Hepatocyte (in vitro differentiated cells): ENCODE data around the gene LECT2. TPM values are rescaled to one million over a fixed set of nuclear protein-coding genes. Genes with fewer than 3 reads are reported as not detected.

Experiments used
- DNase-seq: peaks from one replicate; pipeline ENCODE4 v3.0.0-alpha.2; 2016; ENCODE audit warnings: low spot score
- H2AFZ ChIP-seq: fragments of 200-600 bp; sonication (generic); 2 replicates; pipeline ENCODE4 v1.6.0; 2016; ENCODE audit warnings: antibody characterized with exemption, mild to moderate bottlenecking
- H3K27ac ChIP-seq: fragments of 200-600 bp; sonication (generic); 2 replicates; pipeline ENCODE4 v1.5.1; 2016; ENCODE audit warnings: mild to moderate bottlenecking
- H3K27me3 ChIP-seq: fragments of 200-600 bp; sonication (generic); 2 replicates; pipeline ENCODE4 v1.6.1; 2016
- H3K36me3 ChIP-seq: fragments of 200-600 bp; sonication (generic); replicated peaks from 2 replicates; pipeline ENCODE4 v1.5.1; 2016; ENCODE audit warnings: low read depth; ENCODE audit not compliant: insufficient read depth
- H3K4me1 ChIP-seq: fragments of 200-600 bp; sonication (generic); 2 replicates; pipeline ENCODE4 v1.5.1; 2016; ENCODE audit warnings: mild to moderate bottlenecking, moderate library complexity; ENCODE audit not compliant: insufficient read depth
- H3K4me2 ChIP-seq: fragments of 200-600 bp; sonication (generic); 2 replicates; pipeline ENCODE4 v1.6.0; 2016
- H3K4me3 ChIP-seq: fragments of 200-600 bp; sonication (generic); 2 replicates; pipeline ENCODE4 v1.5.1; 2016; ENCODE audit warnings: mild to moderate bottlenecking
- H3K79me2 ChIP-seq: fragments of 200-600 bp; sonication (generic); 2 replicates; pipeline ENCODE4 v1.6.0; 2017; ENCODE audit warnings: mild to moderate bottlenecking
- H3K9me2 ChIP-seq: fragments of 200-600 bp; sonication (generic); replicated peaks from 2 replicates; pipeline ENCODE4 v1.6.0; 2017; ENCODE audit warnings: mild to moderate bottlenecking; ENCODE audit not compliant: insufficient read depth
- H3K9me3 ChIP-seq: fragments of 200-600 bp; sonication (generic); 2 replicates; pipeline ENCODE4 v1.5.1; 2016; ENCODE audit warnings: low read depth, mild to moderate bottlenecking
- H4K20me1 ChIP-seq: fragments of 200-600 bp; sonication (generic); 2 replicates; pipeline ENCODE4 v1.6.0; 2016; ENCODE audit warnings: mild to moderate bottlenecking; ENCODE audit not compliant: insufficient read depth, poor library complexity, severe bottlenecking
- EZH2 ChIP-seq: fragments of 200-600 bp; sonication (generic); IDR thresholded peaks from 2 replicates; pipeline ENCODE4 v1.6.1; 2016; ENCODE audit warnings: antibody characterized with exemption, mild to moderate bottlenecking, borderline replicate concordance
- EZH2phosphoT487 ChIP-seq: fragments of 200-600 bp; sonication (generic); IDR thresholded peaks from one replicate; pipeline ENCODE4 v1.6.1; 2018; ENCODE audit warnings: antibody characterized with exemption, mild to moderate bottlenecking, low read depth, moderate library complexity; ENCODE audit not compliant: unreplicated experiment, severe bottlenecking
- WGBS: methylation state at CpG from one replicate; pipeline ENCODE4 v1.1.6; 2016; ENCODE audit warnings: low lambda C conversion rate; ENCODE audit errors: missing lambda C conversion rate; 5-methylcytosine and 5-hydroxymethylcytosine counted together
- polyA plus RNA-seq: library from polyadenylated mRNA; unstranded; fragments of >200 nt; fragmentation: Nextera tagmentation; extraction: Ambion mirVana; gene quantifications from 2 replicates; pipeline ENCODE4 v1.2.1, GENCODE V29; 2016
- total RNA-seq: library from RNA; depleted of rRNA; stranded (reverse); fragments of >200 nt; gene quantifications from 2 replicates; pipeline ENCODE4 v1.2.3, GENCODE V29; 2014
- TF ChIP-seq, protein P1 (sequence below): fragments of 200-600 bp; sonication (generic); IDR thresholded peaks from 2 replicates; pipeline ENCODE4 v1.5.1; 2016; ENCODE audit warnings: antibody characterized with exemption, mild to moderate bottlenecking; ENCODE audit not compliant: poor library complexity

The LECT2 gene
- total and polyA plus RNA-seq, 2 experiments from 2014 or later = 12.3 to 29.6 TPM

DNA sequence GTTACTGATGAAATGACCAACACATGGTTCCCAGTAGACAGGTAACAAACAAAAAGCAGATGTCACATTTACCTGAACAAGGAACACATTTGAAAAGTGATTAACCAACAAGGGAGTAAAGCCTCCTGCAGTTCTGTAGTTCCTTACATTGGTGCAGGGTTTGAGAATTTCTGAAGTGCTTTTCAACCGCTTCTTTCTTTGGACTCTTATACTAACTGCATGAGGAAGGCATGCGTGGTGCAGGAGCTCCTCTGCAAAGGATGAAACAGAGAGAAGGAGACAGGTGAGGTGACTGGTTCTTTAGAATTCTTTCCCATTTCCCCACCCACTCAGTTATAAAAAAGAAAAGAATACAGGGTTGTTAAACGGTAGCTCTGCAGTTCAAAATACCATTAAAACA lies 54.5 kb downstream of the LECT2 start:
- H2AFZ ChIP-seq = no peak overlapping the region
- TF ChIP-seq, protein P1, sequence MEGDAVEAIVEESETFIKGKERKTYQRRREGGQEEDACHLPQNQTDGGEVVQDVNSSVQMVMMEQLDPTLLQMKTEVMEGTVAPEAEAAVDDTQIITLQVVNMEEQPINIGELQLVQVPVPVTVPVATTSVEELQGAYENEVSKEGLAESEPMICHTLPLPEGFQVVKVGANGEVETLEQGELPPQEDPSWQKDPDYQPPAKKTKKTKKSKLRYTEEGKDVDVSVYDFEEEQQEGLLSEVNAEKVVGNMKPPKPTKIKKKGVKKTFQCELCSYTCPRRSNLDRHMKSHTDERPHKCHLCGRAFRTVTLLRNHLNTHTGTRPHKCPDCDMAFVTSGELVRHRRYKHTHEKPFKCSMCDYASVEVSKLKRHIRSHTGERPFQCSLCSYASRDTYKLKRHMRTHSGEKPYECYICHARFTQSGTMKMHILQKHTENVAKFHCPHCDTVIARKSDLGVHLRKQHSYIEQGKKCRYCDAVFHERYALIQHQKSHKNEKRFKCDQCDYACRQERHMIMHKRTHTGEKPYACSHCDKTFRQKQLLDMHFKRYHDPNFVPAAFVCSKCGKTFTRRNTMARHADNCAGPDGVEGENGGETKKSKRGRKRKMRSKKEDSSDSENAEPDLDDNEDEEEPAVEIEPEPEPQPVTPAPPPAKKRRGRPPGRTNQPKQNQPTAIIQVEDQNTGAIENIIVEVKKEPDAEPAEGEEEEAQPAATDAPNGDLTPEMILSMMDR = no peak
- no peak for DNase-seq
- 59% methylated on average over 3 of the region's 3 CpGs for WGBS
- no peaks in the 10 kb centered on the region for H3K4me1 ChIP-seq
- no peaks in the 10 kb centered on the region for H4K20me1 ChIP-seq
- H3K79me2 ChIP-seq = no peaks in the 10 kb centered on the region
- peaks cover 36% of the 10 kb centered on the region for H3K27me3 ChIP-seq
- H3K4me3 ChIP-seq = no peak overlapping the region
- H3K4me2 ChIP-seq = no peak overlapping the region
- no peak overlapping the region for H3K27ac ChIP-seq
- H3K36me3 ChIP-seq = no peaks in the 10 kb centered on the region
- no peaks in the 10 kb centered on the region for H3K9me2 ChIP-seq
- H3K9me3 ChIP-seq = no peaks in the 10 kb centered on the region

DNA sequence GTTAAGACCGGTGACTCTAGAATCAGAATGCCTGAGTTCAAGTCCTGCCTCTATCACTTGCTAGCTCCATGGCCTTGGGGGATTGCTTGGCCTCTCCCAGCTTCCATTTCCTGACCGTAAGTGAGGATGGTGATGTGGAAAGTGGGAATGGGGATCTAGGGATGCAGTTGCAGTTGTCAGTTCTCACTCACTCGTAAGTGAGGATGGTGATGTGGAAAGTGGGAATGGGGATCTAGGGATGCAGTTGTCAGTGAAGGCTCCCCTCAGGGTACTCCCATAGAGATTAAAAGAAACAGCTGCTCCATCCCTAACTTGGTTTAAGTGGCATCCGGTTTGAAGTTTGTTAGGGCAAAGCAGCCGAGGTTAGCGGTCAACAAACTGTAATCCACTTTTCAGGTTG lies 56.1 kb downstream of the LECT2 start:
- no peaks in the 10 kb centered on the region for H3K79me2 ChIP-seq
- H3K4me2 ChIP-seq = no peak overlapping the region
- WGBS = 77% methylated on average over 6 of the region's 6 CpGs
- H3K27me3 ChIP-seq = peaks cover 37% of the 10 kb centered on the region
- no peak overlapping the region for H3K27ac ChIP-seq
- no peaks in the 10 kb centered on the region for H4K20me1 ChIP-seq
- no peaks in the 10 kb centered on the region for H3K9me2 ChIP-seq
- no peaks in the 10 kb centered on the region for H3K36me3 ChIP-seq
- H3K4me3 ChIP-seq = no peak overlapping the region
- no peak for DNase-seq
- no peak for TF ChIP-seq EZH2phosphoT487
- TF ChIP-seq, protein P1 = no peak
- no peak for TF ChIP-seq EZH2
- no peak overlapping the region for H2AFZ ChIP-seq
- H3K4me1 ChIP-seq = no peaks in the 10 kb centered on the region
- no peaks in the 10 kb centered on the region for H3K9me3 ChIP-seq

Other genes starting within 250 kb of the LECT2 start
- 1.0 and 7.0 TPM in 2 replicates for gene SLC25A48, start 120.3 kb downstream of the LECT2 start, total RNA-seq
- 0.79 and 2.0 TPM in 2 replicates for gene SLC25A48, start 120.3 kb downstream of the LECT2 start, polyA plus RNA-seq
- not detected in 2 replicates for gene IL9, start 59.1 kb downstream of the LECT2 start, total RNA-seq
- not detected in 2 replicates for gene IL9, start 59.1 kb downstream of the LECT2 start, polyA plus RNA-seq
- gene TGFBI, start 74.0 kb upstream of the LECT2 start, total RNA-seq = 316 and 401 TPM in 2 replicates
- gene TGFBI, start 74.0 kb upstream of the LECT2 start, polyA plus RNA-seq = 396 and 509 TPM in 2 replicates
- gene SMAD5, start 177.9 kb upstream of the LECT2 start, total RNA-seq = 67.4 and 68.8 TPM in 2 replicates
- gene SMAD5, start 177.9 kb upstream of the LECT2 start, polyA plus RNA-seq = 24.1 and 34.4 TPM in 2 replicates
- 1.9 and 3.1 TPM in 2 replicates for gene SMIM32, start 238.2 kb upstream of the LECT2 start, total RNA-seq
- gene SMIM32, start 238.2 kb upstream of the LECT2 start, polyA plus RNA-seq = 2.7 and 3.9 TPM in 2 replicates